SK-N-SH (cell line): ENCODE measurements around the gene COL4A2.

Source experiments
- RCOR1 ChIP-seq: fragments of 150-350 bp; IDR thresholded peaks from 2 replicates; pipeline ENCODE4 v1.6.1; 2017; ENCODE audit warnings: antibody characterized with exemption, low read length
- SIN3A ChIP-seq: IDR thresholded peaks from 2 replicates; pipeline ENCODE4 v1.6.1; 2012; ENCODE audit warnings: low read depth, mild to moderate bottlenecking, low read length, moderate library complexity, borderline replicate concordance

DNA sequence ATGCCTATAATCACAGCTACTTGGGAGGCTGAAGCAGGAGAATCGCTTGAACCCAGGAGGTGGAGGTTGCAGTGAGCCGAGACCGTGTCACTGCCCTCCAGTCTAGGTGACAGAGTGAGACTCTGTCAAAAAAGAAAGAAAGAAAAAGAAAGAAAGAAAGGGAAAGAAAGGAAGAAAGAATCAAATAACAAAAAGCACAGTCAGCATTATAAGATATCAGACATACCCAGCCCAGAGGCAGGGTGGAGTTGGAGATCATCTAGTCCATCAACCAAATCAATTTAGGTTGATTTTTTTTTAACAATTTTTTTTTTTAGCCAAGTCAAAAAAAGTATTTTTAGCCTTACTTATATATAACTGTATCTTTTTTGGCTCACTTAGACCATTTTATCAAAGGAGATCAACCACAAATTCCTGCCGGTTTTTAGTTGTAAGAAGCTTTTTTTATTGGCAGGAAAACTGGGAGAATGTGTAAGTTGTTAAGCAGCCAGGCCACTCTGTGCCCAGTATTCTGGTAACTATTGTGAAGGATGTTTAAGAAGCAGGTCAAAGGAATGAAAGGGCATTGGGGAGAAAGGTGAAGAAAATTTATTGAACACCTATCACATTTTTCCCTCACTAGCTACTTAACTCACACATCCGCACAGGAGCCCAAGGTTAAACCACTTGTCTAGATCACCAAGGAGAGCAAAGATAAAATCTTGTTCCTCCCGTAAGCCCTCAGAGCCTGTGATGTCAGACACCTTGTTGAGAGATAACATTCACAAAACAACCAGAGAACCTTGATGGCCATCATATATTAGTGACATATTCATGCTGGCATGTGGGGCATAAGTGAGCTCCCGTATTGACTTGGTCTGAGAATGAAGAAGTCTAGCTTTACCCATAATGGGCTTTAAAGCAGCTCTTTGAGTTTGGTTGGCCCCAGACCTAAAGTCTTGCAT is 91.8 kb downstream of the COL4A2 start:
- TF ChIP-seq SIN3A (no peak), RCOR1 (no peak)
